A375 (cell line): ENCODE measurements around the gene TRIM21. TPM values are rescaled to one million over a fixed set of nuclear protein-coding genes. Genes with fewer than 3 reads are reported as not detected.

Experiments used
- total RNA-seq: library from RNA; depleted of rRNA; stranded (reverse); fragments of >200 nt; shearing (Covaris generic); gene quantifications from 2 replicates; pipeline ENCODE4 v1.2.3, GENCODE V29; 2014; rRNA removed

Gene TRIM21
- 6.8 and 8.2 TPM in 2 replicates for total RNA-seq

DNA sequence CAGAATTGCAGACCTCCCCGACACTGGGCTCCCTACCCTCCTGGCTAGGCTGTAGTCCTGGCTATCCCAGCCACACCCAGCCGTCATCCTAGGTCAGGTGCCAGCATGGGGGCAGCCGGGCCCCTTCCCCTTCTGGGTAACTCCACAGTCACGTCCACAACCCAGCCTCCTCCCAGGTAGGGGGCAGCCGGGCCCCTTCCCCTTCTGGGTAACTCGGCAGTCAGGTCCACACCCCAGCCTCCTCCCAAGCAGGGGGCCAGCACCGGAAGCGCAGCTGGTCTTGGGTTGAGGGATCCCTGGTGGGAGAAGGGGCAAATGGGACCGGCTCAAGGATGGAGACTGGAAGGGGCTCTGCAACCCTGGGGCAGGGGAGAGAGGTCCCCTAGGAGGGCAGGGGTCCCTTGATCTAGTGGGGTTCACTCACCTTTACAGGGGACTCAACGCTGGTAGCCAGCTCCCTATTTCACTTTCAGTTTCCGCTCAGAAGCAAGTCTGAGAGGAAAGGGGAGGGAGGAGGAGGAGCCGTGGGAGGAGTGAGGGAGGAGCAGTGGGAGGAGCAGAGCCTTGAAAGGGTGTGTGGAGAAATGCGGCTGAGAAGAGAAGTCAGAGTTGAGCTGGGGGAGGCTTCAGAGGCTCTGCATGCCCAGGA, at the start of gene TRIM21:
TRIM21 (minus strand) TSS at position 494 of the 649 bp plus-strand sequence. CDS start 3,293 bp downstream, outside the sequence.

GRCh38 chr11:4368286-4368685, 25.2 kb downstream of the TRIM21 start, which contains the start of gene OR52B4:
Gene OR52B4, minus strand, starts transcription at chr11:4368386. Its CDS starts 91 bp downstream, at chr11:4368295.

Other genes starting within 250 kb of the TRIM21 start
- gene OR52B4, start 25.3 kb downstream of the TRIM21 start, total RNA-seq, result not detected in 2 replicates
- gene OR52K2, start 55.6 kb upstream of the TRIM21 start, total RNA-seq, result not detected in 2 replicates
- not detected in 2 replicates for gene OR52K1, start 88.9 kb upstream of the TRIM21 start, total RNA-seq
- not detected in 2 replicates for gene OR52M1, start 151.5 kb upstream of the TRIM21 start, total RNA-seq
- not detected in 2 replicates for gene OR52I2, start 188.0 kb upstream of the TRIM21 start, total RNA-seq
- gene OR52I1, start 200.3 kb upstream of the TRIM21 start, total RNA-seq, result not detected in 2 replicates
- 5.7 and 8.7 TPM in 2 replicates for gene TRIM68, start 214.5 kb upstream of the TRIM21 start, total RNA-seq
- not detected in 2 replicates for gene OR51D1, start 243.8 kb upstream of the TRIM21 start, total RNA-seq